Measurements from ENCODE around the gene ETFBKMT.
"Not testable (repeated sequence)": the region's sequence is repeated elsewhere in the genome, so short reads cannot be mapped to it uniquely, and the experiment has no call there.

ETFBKMT gene

DNA sequence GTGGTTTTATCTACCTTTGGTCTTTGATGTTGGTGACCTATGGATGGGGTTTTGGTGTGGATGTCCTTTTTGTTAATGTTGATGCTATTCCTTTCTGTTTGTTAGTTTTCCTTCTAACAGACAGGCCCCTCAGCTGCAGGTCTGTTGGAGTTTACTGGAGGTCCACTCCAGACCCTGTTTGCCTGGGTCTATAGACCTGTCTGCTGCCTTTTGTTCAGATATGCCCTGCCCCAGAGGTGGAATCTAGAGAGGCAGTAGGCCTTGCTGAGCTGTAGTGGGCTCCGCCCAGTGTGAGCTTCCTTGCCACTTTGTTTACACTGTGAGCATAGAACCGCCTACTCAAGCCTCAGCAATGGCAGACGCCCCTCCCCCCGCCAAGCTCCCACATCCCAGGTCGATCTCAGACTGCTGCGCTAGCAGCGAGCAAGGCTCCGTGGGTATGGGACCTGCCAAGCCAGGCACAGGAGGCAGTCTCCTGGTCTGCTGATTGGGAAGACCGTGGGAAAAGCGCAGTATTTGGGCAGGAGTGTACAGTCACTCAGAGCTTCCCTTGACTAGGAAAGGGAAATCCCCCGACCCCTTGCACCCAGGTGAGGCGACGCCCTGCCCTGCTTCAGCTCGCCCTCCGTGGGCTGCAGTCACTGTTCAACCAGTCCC is 59.2 kb downstream of the ETFBKMT start:
- DNase-seq (ENCODE audit: low spot score), result not testable (repeated sequence)

- no peak for DNase-seq (ENCODE audit: low spot score)
Measured at GRCh38 chr12:31722580-31722979, 63.1 kb downstream of the ETFBKMT start.

All from SK-N-DZ (cell line).